Astrocyte of the cerebellum (primary cell): ENCODE data around the gene MX2.

ENCODE experiments used
- DNase-seq: peaks from one replicate; pipeline ENCODE4 v3.0.0-alpha.2; 2011; ENCODE audit warnings: low read depth
- H3K4me3 ChIP-seq: 2 replicates; pipeline ENCODE4 v1.5.1; 2011; ENCODE audit warnings: mild to moderate bottlenecking, low read depth, low read length, moderate library complexity
- in situ Hi-C: cut with HindIII; loops from 2 replicates; pipeline ENCODE4 v1.10.0; 2017; ENCODE audit warnings: low sequenced_read_pairs
- TF ChIP-seq, protein P1 (sequence below): IDR thresholded peaks from 2 replicates; pipeline ENCODE4 v1.5.1; 2012; ENCODE audit warnings: low read length, low read depth, moderate library complexity, mild to moderate bottlenecking; ENCODE audit errors: missing control alignments

The MX2 gene

DNA sequence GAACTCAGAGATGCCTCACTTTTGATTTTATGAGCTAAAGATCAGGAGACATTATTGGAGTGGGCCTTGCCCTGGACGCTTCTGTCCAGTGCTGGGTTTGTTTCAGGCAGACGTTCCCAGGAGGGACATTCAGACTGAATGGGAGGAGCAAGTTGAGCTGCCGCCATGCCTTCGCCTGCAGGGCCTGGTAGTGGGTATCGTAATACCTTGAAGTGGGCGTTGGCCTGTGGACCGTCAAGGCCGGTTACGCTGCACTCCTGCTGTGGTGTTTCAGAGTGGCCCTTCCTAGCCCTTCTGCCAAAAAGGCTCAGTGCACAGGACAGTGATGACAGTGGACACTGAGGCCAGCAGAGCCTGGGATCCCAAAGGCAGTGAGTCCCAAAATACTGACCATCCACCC, 43.6 kb upstream of the MX2 start:
- no peak for DNase-seq
- in situ Hi-C loops = no loop called here
- TF ChIP-seq, protein P1, sequence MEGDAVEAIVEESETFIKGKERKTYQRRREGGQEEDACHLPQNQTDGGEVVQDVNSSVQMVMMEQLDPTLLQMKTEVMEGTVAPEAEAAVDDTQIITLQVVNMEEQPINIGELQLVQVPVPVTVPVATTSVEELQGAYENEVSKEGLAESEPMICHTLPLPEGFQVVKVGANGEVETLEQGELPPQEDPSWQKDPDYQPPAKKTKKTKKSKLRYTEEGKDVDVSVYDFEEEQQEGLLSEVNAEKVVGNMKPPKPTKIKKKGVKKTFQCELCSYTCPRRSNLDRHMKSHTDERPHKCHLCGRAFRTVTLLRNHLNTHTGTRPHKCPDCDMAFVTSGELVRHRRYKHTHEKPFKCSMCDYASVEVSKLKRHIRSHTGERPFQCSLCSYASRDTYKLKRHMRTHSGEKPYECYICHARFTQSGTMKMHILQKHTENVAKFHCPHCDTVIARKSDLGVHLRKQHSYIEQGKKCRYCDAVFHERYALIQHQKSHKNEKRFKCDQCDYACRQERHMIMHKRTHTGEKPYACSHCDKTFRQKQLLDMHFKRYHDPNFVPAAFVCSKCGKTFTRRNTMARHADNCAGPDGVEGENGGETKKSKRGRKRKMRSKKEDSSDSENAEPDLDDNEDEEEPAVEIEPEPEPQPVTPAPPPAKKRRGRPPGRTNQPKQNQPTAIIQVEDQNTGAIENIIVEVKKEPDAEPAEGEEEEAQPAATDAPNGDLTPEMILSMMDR = no peak
- no peak overlapping the region for H3K4me3 ChIP-seq

DNA sequence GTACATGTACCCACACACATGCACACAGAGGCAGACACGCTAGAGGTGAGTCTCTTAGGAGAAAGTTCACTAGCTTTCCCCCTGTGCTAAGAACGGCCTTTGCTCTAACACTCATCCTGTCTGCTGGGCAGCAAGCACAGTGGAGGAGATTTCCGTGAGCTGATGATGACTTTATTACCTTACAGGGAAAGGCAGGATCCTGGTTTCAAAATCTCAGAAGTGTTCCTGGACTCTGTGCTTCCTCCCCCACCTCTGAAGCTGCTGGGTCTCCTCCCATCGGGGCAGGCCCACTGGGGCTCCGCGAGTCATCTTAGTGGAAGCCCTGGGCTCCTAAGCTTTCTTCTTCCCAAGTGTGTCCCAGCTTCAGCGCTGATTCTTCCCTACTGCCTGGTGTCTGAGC, 42.6 kb upstream of the MX2 start:
- in situ Hi-C loops = no loop called here
- TF ChIP-seq, protein P1 = no peak
- H3K4me3 ChIP-seq = no peak overlapping the region
- DNase-seq = no peak

DNA sequence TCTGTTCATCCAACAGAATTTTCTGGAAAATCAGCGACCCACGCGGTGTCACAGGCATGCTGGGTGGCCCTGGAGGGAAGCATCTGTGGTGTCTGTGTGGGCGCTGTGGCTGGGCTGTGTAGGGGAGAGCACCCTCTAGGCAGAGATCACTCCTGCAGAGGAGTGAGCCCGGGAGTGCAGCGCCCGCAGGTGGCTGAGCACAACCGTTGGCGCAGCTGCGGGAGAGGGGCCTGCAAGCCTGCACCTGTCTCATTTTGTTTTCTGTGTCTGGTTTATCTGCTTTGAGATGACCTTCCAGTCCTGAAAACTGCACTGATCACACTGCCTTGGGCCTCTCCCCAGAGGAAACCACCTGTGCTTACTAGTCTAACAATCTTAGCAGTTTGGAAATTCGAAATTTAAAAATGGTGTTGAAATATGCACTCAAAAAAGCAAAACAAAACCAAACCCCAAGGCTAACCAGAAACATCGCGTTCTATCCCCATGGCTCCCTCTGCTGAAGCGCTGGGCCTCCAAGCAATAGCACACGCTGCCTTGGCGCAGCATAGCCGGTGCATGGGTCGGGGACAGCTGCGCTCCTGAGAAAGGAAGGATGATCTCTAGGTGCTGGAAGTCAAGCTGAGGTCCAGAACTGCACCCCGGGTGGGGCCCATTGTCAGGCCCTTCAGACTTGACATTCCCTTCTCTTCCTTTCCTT, 40.5 kb upstream of the MX2 start:
- TF ChIP-seq, protein P1 = no peak
- H3K4me3 ChIP-seq = no peak overlapping the region
- in situ Hi-C loops = no loop called here
- DNase-seq = no peak

DNA sequence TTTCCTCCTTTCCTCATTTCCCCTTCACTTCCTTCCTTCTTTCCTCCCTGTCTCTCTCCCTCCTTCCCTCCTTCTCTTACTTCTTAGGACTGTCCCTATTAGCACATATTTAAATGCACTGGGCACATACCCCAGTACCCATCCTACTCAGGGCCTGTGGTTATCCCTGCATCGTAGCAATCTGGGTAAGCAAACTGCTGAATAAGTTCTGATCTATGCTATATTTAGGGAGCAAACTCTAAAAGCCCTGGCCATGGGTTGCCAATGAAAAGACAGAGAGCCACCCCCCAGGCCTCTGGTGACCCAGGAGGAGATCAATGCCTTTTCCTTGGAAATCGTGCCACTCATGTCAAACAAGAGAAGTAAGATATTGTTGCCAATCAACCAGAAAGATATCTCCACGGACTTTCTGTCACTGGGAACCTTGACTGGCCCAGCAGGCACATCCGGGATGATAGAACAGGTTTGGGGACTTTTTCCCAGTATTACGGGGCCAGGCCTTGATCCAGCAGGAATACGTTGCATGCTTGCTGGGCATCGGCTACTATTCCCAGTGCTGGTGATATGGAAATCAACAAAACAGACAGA, 39.8 kb upstream of the MX2 start:
- no peak for DNase-seq
- in situ Hi-C loops = no loop called here
- no peak overlapping the region for H3K4me3 ChIP-seq
- TF ChIP-seq, protein P1 = no peak

DNA sequence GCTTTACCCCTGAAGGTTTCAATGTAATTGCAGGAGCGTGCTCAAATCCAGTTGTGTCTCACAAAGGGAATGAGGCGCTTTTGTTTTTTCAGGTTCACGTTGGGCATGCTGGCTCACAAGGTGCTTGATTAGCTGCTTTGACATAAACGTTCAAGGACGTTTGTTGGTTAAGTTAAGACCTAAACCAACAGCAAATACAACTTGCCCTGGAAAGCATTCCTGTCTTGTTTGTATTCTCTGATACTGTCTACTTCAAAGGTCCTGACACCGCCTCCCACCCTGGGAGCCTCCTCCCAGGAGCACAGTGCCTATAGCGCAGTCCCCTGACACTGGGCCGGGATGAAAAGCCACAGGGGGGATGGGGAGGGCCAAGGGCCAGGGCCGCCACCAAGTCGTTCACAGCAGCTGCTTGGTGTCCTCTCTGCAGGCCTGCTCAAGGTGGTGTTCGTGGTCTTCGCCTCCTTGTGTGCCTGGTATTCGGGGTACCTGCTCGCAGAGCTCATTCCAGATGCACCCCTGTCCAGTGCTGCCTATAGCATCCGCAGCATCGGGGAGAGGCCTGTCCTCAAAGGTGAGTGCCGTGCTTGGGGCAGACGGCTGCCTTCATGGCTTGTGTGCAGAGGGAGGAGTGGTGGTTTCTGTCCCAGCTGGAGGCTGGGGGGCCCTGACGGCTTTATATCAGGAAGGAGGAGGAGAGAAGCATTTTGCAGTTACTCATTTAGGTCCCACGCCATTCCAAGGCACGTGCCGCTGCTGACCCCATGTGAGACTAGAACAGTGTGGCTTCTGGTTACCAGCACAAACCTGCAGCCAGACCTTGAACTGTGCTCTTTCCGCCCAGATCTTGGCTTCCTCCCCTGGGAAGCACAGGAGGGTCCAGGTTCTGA, 39.1 kb upstream of the MX2 start:
- TF ChIP-seq, protein P1 = no peak
- in situ Hi-C loops = no loop called here
- no peak for DNase-seq
- no peak overlapping the region for H3K4me3 ChIP-seq

DNA sequence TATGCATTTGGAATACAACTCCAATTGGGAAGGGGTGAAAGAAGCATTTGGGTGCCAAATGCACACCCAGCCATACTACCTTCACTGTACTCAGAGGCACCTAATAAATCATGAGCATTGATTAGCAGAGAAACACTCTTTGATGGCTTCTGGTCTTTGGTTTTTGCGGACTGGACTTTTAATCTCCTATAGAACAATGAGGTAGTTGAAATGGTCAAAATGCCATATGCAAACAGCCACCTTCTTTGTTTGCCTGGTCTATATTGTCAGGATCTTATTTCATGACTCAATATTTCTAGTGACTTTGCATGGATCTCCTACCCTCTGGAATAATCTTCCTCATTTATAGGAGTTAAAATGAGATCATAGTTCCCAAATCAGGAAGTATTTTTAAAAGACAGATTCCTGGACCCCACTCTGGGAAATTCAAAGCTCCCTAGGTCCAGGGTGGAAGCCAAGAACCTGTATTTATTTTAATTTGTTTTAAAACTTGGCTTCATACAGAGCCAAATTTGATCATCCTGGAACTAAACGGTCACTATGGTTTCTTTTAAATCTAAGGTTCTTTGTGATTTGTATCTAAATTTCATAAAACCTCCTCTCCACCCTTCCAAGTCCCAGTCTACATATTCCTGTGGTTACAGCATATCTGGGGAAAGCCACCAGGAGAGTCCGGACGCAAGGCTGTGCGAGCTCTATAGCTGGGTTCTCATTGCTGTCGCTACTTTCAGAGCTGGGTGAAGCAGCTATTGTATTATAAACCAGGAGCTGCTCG, 36.5 kb upstream of the MX2 start:
- H3K4me3 ChIP-seq = no peak overlapping the region
- TF ChIP-seq, protein P1 = no peak
- DNase-seq = no peak
- in situ Hi-C loops = no loop called here
